Memory B cell (primary cell): ENCODE measurements around the gene SMTNL1.

Experiments
- ATAC-seq: fragments of 150-1000 bp; cut with Tn5 transposase; 2 replicates; pipeline ENCODE4 v1.10.0; 2021; ENCODE audit warnings: low read depth, mild to moderate bottlenecking, moderate library complexity
- DNase-seq, 2 donors: peaks; one replicate each; pipeline ENCODE4 v3.0.0; 2022; ENCODE audit warnings: low spot score in 2 of 2
- H3K27ac Mint-ChIP-seq: one replicate; pipeline ENCODE4 v1.8.0; 2022; ENCODE audit warnings: mild to moderate bottlenecking, moderate library complexity, mixed read lengths
- H3K27me3 Mint-ChIP-seq: one replicate; pipeline ENCODE4 v1.8.0; 2022; ENCODE audit warnings: mixed read lengths
- H3K36me3 Mint-ChIP-seq: one replicate; pipeline ENCODE4 v1.8.0; 2022; ENCODE audit warnings: mild to moderate bottlenecking, mixed read lengths
- H3K4me1 Mint-ChIP-seq: one replicate; pipeline ENCODE4 v1.8.0; 2022; ENCODE audit warnings: mixed read lengths
- H3K4me3 Mint-ChIP-seq: one replicate; pipeline ENCODE4 v1.8.0; 2022; ENCODE audit warnings: mild to moderate bottlenecking, moderate library complexity, mixed read lengths
- H3K9me3 Mint-ChIP-seq: one replicate; pipeline ENCODE4 v1.8.0; 2022; ENCODE audit warnings: mixed read lengths

Gene SMTNL1, protein sequence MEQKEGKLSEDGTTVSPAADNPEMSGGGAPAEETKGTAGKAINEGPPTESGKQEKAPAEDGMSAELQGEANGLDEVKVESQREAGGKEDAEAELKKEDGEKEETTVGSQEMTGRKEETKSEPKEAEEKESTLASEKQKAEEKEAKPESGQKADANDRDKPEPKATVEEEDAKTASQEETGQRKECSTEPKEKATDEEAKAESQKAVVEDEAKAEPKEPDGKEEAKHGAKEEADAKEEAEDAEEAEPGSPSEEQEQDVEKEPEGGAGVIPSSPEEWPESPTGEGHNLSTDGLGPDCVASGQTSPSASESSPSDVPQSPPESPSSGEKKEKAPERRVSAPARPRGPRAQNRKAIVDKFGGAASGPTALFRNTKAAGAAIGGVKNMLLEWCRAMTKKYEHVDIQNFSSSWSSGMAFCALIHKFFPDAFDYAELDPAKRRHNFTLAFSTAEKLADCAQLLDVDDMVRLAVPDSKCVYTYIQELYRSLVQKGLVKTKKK

DNA sequence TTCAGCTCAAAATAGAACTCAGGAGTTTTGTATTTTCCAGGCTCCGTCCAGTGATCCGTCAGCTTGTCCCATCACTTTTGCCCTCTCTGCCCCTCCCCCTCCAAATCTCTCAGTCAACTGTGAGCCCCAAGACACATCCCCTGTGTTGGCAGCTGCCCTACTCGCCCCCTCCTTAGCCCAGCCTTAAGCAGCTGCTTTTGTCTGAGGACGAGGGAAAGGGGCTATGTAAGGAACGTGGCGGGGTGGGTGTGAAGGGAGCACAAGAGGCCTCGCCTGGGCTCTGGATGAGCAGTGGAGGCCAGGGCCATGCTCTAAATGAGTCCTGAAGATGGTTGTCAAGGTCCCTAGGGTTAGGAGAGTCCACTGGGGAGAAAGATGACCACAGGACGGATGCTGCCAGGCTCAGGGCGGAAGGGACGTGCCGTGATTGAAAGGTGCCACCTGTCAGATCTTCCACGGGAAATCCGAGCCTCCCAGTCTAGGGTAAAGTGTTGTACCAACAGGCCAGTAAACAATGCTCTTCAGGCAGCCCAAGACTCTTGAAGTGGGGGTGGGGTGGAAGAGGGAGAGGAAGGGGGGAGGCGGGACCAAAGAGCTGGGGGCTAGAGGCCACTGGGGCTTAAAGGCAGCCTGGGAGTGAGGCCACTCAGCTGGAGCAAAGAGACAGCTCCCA is at the start of gene SMTNL1:
TSS of gene SMTNL1 (plus strand) at position 649 of the 673 bp plus-strand sequence. CDS start 5,048 bp downstream, outside the sequence.
- H3K27ac Mint-ChIP-seq, result no peak within 1 kb of the TSS
- H3K36me3 Mint-ChIP-seq, result peaks cover 5% of the 10 kb centered on the region
- H3K4me3 Mint-ChIP-seq, result no peak within 1 kb of the TSS

DNA sequence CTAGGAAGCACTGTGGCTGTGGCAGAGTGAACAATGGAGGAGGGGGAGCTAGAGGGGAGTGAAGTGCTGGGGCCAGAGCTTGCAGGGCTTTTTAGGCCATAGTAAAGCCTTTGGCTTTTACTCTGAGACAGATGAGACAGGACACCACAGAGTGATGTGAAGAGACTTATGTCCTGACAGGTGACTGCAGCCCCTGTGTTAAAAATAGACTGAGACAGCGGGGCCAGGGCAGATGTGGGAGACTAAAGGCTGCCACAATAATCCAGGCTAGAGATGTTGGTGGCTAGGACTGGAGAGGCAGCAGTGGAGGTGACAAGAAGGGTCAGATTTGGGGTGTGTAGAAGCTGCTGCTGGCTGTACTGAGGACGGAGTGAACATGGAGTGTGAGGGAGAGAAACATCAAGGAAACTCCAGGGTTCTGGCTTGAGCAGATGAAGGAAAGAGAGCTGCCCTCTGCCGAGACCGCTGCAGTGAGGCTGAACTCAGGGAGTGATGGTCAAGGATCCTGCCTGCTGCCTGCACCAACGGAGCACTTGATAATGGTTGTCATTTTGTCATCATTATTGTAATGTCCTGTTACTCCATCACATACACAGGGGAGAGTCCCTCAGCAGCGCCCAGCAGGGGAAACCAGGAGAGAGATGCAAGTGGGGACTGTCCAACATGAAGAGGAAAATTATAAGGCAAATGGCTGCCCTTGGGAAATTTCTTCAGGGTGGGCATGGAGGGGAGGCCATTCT is 49.3 kb upstream of the SMTNL1 start:
- H3K4me1 Mint-ChIP-seq, result peaks cover 10% of the 10 kb centered on the region
- H3K27me3 Mint-ChIP-seq, result no peaks in the 10 kb centered on the region
- DNase-seq (no peak), ATAC-seq (no peak)
- no peaks in the 10 kb centered on the region for H3K9me3 Mint-ChIP-seq
- peaks cover 2% of the 10 kb centered on the region for H3K36me3 Mint-ChIP-seq
- H3K4me3 Mint-ChIP-seq, result no peak overlapping the region
- H3K27ac Mint-ChIP-seq, result peak overlapping the region; percentile 9

More for the DNA sequence above, at the start of gene SMTNL1:
- no peak for DNase-seq
- Mint-ChIP-seq H3K27me3 (no peaks in the 10 kb centered on the region), H3K4me1 (no peaks in the 10 kb centered on the region), H3K9me3 (no peaks in the 10 kb centered on the region)
- ATAC-seq, result no peak

- Mint-ChIP-seq H3K36me3 (peaks cover 2% of the 10 kb centered on the region), H3K9me3 (no peaks in the 10 kb centered on the region), H3K4me3 (no peak overlapping the region), H3K4me1 (no peaks in the 10 kb centered on the region), H3K27me3 (no peaks in the 10 kb centered on the region), H3K27ac (no peak overlapping the region)
- DNase-seq, result no peak
- no peak for ATAC-seq
Observed at GRCh38 chr11:57490456-57491248, 46.7 kb upstream of the SMTNL1 start.

- DNase-seq, result no peak
- Mint-ChIP-seq H3K27ac (no peak overlapping the region), H3K36me3 (peaks cover 2% of the 10 kb centered on the region), H3K4me1 (no peaks in the 10 kb centered on the region), H3K9me3 (no peaks in the 10 kb centered on the region), H3K4me3 (no peak overlapping the region), H3K27me3 (no peaks in the 10 kb centered on the region)
- peak; percentile 41 for ATAC-seq
Observed at GRCh38 chr11:57491371-57492061, 45.9 kb upstream of the SMTNL1 start.

- DNase-seq (peak; percentile 59 to 79), ATAC-seq (peak; percentile 83)
- Mint-ChIP-seq H3K36me3 (no peaks in the 10 kb centered on the region), H3K27me3 (no peaks in the 10 kb centered on the region), H3K9me3 (no peaks in the 10 kb centered on the region), H3K27ac (no peak overlapping the region), H3K4me1 (no peaks in the 10 kb centered on the region), H3K4me3 (no peak overlapping the region)
Observed at GRCh38 chr11:57493507-57494503, 43.6 kb upstream of the SMTNL1 start.

GRCh38 chr11:57496109-57496820 is 41.1 kb upstream of the SMTNL1 start:
- Mint-ChIP-seq H3K36me3 (peaks cover 2% of the 10 kb centered on the region), H3K4me3 (no peak overlapping the region), H3K27ac (no peak overlapping the region), H3K9me3 (no peaks in the 10 kb centered on the region), H3K4me1 (peaks cover 3% of the 10 kb centered on the region), H3K27me3 (no peaks in the 10 kb centered on the region)
- ATAC-seq (no peak), DNase-seq (no peak)

DNA sequence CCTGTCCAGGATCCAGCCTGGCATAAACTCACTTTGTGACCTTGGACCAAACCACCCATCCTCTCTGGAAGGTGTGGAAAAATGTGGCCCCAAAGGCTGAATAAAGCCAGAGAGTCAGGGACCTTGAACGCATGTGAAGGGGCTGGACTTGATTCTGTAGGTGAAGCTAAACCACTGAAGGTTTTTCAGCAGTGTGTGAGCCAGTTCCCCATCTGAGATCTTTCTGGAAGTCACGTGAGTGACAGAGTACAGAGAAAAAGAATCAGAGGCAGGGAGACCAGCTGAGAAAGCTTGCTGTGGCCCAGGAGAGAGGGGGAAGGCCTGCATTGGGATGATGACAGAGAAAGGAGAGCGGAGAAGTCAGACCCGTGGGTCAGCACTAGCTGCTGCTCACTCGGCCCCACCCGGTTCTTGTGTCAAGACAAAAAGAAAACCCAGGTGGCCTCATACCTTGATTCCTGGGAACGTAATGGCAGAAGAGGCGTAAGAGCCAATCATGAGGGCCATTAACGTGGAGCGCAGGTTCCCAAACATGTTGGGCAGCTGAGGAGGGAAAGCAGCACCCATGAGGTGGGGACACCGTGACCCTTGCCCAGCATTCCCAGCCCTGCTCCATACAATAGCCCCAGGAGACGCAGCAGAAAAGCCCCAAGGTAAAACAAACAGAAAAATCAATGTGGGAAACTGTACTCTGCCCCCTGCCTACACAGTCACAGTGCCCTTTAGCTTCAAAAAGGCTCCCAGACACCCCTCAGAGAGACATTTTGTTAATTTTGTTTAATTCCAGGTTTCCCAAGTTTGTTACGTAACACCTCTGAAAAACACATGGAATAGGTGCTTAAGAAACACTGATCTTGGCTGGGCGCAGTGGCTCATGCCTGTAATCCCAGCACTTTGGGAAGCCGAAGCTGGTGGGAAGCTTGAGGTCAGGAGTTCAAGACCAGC is 39.8 kb upstream of the SMTNL1 start:
- ATAC-seq, result no peak
- Mint-ChIP-seq H3K4me1 (peaks cover 3% of the 10 kb centered on the region), H3K4me3 (no peak overlapping the region), H3K9me3 (no peaks in the 10 kb centered on the region), H3K36me3 (peaks cover 2% of the 10 kb centered on the region), H3K27me3 (no peaks in the 10 kb centered on the region), H3K27ac (no peak overlapping the region)
- no peak for DNase-seq

- no peak for DNase-seq
- no peaks in the 10 kb centered on the region for H3K9me3 Mint-ChIP-seq
- H3K4me1 Mint-ChIP-seq, result peaks cover 3% of the 10 kb centered on the region
- peaks cover 2% of the 10 kb centered on the region for H3K36me3 Mint-ChIP-seq
- no peak overlapping the region for H3K27ac Mint-ChIP-seq
- no peak for ATAC-seq
- no peak overlapping the region for H3K4me3 Mint-ChIP-seq
- no peaks in the 10 kb centered on the region for H3K27me3 Mint-ChIP-seq
Observed at GRCh38 chr11:57498540-57498939, 38.9 kb upstream of the SMTNL1 start.

DNA sequence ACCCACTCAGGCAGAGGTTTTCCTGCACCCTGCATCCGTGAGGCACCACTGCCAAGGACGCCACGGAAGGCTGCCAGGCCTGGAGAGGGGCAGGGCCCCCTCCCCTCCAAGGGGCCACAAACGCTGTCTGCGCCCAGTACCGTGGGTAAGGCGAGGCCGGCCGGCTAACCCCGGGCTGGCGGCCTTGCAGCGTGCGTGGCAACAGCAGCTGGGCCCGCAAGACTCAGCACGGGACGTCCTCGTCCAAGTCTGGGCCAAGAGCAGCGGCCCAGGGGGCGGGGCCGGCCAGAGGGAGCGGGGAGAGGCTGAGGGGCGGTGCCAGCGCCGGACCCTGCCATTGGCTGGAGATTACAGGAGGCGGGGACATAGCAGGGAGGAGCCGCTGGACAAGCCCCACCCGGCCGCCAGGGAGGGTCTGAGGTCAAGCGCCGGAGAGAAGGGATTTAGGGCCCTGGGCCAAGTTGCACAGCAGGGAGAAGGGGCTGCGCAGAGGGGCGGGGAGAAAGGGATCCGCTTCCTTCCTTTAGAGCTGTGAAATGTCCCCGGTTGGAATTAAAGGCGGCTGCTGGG is 37.9 kb upstream of the SMTNL1 start:
- Mint-ChIP-seq H3K4me1 (peaks cover 3% of the 10 kb centered on the region), H3K4me3 (peak overlapping the region; percentile 37), H3K36me3 (peaks cover 2% of the 10 kb centered on the region), H3K27me3 (no peaks in the 10 kb centered on the region), H3K9me3 (no peaks in the 10 kb centered on the region), H3K27ac (no peak overlapping the region)
- DNase-seq, result no peak
- ATAC-seq, result peak; percentile 86

GRCh38 chr11:57499983-57500461 is 37.4 kb upstream of the SMTNL1 start:
- Mint-ChIP-seq H3K27me3 (no peaks in the 10 kb centered on the region), H3K4me1 (peaks cover 3% of the 10 kb centered on the region), H3K9me3 (no peaks in the 10 kb centered on the region), H3K4me3 (no peak overlapping the region), H3K27ac (no peak overlapping the region), H3K36me3 (peaks cover 2% of the 10 kb centered on the region)
- ATAC-seq (no peak), DNase-seq (no peak)
